H7 (cell line): ENCODE data around the gene NEURL2. TPM values are rescaled to one million over a fixed set of nuclear protein-coding genes. Genes with fewer than 3 reads are reported as not detected.

Experiments used
- DNase-seq: peaks from one replicate; pipeline ENCODE4 v3.0.0; 2012
- H3K27me3 ChIP-seq: 2 replicates; pipeline ENCODE4 v1.6.0; 2011; ENCODE audit warnings: mild to moderate bottlenecking, low read length; ENCODE audit not compliant: control insufficient read depth, insufficient read depth
- H3K36me3 ChIP-seq: replicated peaks from 2 replicates; pipeline ENCODE4 v1.5.1; 2011; ENCODE audit warnings: low read length; ENCODE audit not compliant: control insufficient read depth, insufficient read depth
- H3K4me3 ChIP-seq: 2 replicates; pipeline ENCODE4 v1.5.1; 2011; ENCODE audit warnings: low read depth, mild to moderate bottlenecking, control low read depth, low read length, moderate library complexity; ENCODE audit not compliant: insufficient read depth
- total RNA-seq: library from RNA; depleted of rRNA; stranded (reverse); fragments of >200 nt; shearing (Covaris generic); gene quantifications from 2 replicates; pipeline ENCODE4 v1.2.3, GENCODE V29; 2014

Gene NEURL2
- total RNA-seq, 1 experiment from 2014 or later = 10.2 TPM

DNA sequence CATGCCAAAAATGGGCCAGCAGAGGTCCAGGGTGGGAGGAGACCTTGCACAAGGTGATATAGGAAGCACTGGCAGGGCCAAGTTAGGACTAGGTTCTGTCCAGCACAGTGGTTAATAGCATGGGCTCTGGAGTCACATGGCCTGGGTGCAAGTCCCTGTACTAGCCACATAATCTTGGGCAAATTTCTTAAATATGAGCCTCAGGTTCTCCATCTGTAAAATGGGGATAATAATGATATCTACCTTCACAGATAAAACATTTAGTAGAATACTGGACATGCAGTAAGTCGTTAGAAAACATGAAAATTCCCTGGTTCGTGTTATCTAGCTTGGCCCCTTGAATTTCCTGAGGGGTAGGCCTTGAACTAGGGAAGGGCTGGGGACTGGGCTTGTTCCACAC, 6.3 kb upstream of the NEURL2 start:
- Histone ChIP-seq H3K36me3 (peaks cover 34% of the 10 kb centered on the region), H3K27me3 (no peaks in the 10 kb centered on the region), H3K4me3 (no peak overlapping the region)
- DNase-seq = no peak

DNA sequence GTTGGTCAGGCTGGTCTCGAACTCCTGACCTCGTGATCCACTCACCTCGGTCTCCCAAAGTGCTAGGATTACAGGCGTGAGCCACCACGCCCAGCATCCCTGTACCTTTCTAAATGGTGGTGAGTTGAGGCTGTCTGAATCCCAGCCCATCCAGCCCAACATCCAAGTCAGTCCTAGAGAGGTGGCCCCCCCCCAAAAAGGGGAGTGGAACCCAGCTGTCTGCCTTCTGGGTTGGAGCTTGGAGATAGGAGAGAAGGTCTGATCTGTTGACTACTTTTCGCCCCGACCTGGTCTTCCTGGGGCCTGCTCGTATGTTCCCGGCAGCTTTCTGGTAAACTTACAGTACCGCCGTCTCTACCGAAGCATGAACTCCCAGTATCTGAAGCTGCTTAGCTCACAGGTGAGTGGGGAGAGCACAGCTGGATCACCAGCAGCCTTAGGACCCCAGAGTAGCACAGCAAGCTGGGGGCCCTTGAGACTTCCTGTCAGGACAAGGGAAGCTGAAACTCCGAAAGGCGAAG, 5.7 kb upstream of the NEURL2 start:
- Histone ChIP-seq H3K4me3 (no peak overlapping the region), H3K27me3 (no peaks in the 10 kb centered on the region), H3K36me3 (peaks cover 30% of the 10 kb centered on the region)
- no peak for DNase-seq

DNA sequence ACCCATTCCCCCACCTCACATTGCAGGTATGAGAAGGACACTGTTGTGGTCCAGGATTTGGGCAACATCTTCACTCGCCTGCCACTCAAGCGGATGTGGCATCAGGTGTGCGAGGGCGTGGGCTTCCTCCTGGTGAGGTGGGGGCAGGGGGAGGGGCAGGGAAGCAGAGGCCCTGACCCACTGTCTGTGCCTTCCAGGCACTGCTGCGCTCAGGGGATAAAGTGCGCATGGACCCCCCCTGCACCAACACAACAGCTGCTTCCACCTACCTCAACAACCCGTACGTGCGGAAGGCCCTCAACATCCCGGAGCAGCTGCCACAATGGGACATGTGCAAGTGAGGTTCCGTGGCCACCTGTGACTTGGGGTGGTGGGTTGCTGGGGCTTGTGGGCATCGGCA, 3.8 kb upstream of the NEURL2 start:
- Histone ChIP-seq H3K36me3 (peaks cover 21% of the 10 kb centered on the region), H3K4me3 (no peak overlapping the region), H3K27me3 (no peaks in the 10 kb centered on the region; the same call in 1 of the 2 replicates)
- DNase-seq = no peak

DNA sequence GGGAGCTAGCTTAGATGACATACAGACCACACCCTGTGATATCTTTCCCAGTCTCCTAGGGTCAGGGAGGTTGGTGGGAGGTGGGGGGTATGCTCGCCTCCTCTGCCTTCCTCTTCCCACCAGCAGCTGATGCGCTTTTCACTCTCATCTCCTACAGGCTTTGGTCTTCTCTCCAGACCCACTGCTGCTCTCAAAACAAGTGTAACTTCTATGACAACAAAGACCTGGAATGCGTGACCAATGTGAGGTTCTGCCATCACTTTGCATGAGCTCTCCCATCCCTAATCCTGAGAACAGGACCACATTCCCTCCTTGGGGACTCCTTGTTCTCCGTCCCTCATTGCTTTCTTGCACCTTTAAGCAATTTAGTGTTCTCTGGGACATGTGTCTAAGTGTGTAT, 2.8 kb upstream of the NEURL2 start:
- H3K4me3 ChIP-seq = no peak overlapping the region
- no peaks in the 10 kb centered on the region; the same call in 1 of the 2 replicates for H3K27me3 ChIP-seq
- peaks cover 16% of the 10 kb centered on the region for H3K36me3 ChIP-seq
- no peak for DNase-seq

DNA sequence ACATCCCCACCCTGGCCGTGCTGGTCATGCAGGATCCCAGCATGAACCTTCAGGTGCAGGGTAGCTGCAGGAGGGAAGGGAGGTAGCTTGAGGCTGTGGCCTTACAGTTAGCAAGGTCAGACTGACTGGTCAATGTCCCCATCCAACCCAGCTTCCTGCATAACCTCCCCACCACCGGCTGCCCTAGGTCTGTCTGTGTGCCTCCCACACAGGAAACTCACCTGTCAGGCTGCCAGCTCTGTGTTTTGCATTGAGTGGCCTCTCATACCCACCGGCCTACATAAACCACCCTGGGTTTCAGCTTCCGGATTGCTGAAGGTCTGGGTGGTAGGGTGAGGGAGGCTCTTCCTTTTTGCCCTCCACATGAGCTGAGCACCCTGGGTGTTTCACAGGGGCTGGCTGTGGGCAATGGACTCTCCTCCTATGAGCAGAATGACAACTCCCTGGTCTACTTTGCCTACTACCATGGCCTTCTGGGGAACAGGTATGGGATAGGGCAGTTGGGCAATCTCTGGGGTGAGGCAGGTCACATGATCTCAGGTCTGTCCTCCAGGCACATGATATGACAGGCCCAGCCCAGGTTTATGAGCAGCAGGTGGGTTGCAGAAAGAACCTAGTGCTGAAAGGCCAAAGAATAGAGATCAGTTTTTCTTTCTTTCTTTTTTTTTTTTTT, 2.0 kb upstream of the NEURL2 start:
- DNase-seq = no peak
- Histone ChIP-seq H3K4me3 (no peak overlapping the region), H3K27me3 (no peaks in the 10 kb centered on the region; the same call in 1 of the 2 replicates), H3K36me3 (peaks cover 11% of the 10 kb centered on the region)

DNA sequence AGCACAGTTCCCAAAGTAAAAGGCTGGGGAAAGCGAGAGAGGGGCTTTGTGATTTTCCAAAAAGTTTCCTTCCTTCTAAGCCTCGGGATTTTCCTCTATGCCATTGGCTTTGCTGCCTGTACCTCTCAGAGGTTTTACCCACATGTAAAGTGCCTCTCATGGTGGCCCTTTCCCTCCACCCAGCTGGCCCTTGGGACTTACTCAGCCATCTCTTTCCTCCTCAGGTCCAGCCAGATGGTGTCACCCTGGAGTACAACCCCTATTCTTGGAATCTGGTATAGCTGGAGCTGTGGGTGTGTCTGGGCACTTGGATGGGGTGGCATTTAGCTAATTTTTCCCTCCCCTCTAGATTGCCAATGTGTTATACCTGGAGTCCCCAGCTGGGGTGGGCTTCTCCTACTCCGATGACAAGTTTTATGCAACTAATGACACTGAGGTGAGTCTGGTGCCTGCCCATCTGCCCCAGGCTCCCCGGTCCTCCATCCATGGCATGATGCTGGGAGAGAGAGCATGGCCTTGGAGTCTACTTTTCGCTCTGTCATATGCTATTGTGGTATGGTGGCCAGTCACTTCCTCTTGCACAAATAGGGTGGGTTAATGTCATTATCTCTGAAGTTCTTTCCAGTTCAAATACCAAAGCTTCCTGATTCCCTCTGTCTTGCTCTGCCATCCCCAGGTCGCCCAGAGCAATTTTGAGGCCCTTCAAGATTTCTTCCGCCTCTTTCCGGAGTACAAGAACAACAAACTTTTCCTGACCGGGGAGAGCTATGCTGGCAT, 1.2 kb upstream of the NEURL2 start:
- Histone ChIP-seq H3K27me3 (no peaks in the 10 kb centered on the region; the same call in 1 of the 2 replicates), H3K36me3 (peaks cover 9% of the 10 kb centered on the region), H3K4me3 (peak overlapping the region; percentile 85; the same call in 1 of the 2 replicates)
- DNase-seq = peak; percentile 70

DNA sequence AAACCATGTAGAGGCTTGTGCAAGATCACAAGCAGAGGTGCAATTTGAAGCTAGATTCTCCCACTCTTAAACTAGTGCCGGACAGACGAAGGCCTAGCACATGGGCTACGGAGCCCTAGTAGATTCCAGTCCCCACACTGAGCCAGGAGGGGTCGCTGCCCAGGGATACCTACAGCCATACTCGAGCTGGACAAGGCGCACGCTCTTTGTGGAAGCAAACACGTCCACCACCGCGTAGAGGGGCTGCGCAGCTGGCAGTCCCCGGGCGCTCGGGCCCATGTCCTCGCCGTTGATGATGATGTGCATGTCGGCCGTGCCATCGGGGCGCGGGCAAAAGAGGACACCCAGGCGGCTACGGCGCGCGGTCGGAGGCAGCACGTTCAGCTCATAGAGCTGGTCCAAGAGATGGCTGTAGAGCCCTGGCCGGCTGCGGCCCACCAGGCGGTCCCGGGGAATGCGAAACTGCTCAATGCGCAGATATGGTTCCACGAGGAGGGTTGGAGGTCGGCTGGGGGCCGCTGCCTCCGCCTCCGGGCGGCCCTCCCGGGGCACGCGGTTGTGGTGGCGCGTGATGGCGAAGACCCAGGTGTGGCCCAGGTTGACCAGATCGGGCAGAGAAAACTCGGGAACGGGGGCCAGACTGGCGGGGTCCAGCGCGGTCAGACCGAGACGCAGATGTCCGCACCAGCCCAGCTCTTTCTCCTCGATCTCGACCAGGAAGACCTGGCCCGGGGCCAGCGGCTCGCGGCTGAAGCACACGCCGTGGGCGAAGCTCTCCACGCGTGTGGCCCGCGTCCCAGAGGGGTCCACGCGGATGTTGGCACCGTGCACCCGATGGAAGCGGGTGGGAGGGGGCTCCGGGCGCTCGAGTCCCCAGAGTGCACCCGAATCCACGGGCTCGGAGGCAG, 677 bp downstream of the NEURL2 start:
- Histone ChIP-seq H3K27me3 (no peaks in the 10 kb centered on the region; the same call in 1 of the 2 replicates), H3K36me3 (peaks cover 5% of the 10 kb centered on the region), H3K4me3 (peak overlapping the region; percentile 85)
- DNase-seq = peak; percentile 93

DNA sequence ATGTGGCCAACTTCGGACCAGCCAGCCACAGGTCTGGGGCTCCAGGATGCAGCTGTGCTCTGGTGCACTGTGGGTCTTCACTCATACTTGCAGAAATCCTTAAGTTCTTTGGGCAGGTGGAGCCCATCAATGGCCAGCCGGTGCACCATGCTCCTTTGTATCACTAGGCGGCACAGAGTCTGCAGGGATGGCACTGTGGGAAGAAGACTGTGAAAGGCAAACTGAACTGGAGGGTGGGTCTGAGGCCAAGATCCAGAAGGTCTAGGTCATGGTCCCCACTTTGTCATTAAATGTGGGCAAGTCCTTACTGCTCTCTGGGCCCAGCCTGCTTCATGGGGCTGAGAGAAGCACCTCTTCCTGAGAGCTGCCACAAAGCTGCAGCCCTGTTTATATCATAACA, 2.3 kb downstream of the NEURL2 start:
- no peak for DNase-seq
- Histone ChIP-seq H3K4me3 (no peak overlapping the region), H3K36me3 (peaks cover 7% of the 10 kb centered on the region), H3K27me3 (no peaks in the 10 kb centered on the region; the same call in 1 of the 2 replicates)

DNA sequence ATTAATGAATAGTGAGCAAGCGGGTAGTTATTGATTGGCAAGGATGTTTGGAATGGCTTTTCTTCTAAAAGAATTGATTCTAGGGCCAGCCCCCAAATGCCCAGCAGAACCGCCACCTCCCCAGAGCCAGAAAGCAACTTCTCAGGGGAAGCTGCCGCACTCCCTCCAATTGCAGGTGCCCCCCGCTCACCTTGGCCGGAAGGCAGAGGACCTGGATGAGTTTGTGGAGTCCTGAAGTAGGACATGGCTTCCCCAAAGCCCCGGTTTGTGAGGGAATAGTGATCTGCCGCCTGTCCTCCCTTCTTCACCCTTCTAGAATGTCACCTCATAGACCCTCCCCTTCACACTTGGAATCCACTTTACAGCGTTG, 3.7 kb downstream of the NEURL2 start, which contains the start of gene SPATA25:
Gene SPATA25, minus strand, starts transcription at position 277 of the 370 bp plus-strand sequence. Its CDS starts 32 bp downstream, at position 245.
- H3K36me3 ChIP-seq = peaks cover 15% of the 10 kb centered on the region
- no peak for DNase-seq

DNA sequence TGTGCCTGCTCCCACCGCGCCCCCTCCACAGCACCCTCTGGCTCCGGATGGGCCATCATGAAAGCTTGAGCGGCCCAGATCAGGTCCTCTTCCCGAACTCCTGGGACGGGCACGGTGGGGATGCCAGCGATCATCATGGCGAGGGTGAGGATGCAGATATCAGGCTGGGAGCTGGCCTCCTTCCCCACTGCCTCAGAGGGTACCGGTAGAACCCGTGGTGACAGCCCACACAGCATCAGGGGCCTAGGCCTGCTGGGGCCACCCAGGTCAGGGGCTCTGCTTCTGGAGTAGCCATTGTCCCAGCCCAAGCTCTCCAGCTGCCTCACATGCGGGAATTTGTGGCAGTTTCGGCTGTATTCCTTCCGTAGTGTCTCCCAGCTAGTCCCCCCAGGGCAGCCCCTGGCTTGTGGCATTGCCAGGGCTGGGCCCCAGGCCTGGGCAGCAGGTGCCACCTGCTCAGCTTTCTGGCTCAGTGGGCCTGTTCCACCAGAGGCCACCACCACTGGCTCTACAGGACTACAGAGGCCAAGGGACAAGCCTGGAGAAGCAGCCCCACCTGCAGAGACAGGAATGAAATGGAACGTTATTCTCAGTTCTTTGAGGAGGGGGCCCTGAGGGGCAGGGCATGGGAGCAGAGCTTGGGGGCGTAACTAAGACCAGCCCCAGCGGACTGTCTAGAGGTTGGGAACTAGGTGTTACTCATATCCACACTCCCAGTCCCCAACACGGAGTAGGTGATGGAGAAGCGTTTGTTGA, 4.2 kb downstream of the NEURL2 start:
- no peak for DNase-seq
- H3K4me3 ChIP-seq = no peak overlapping the region
- peaks cover 16% of the 10 kb centered on the region for H3K36me3 ChIP-seq
- no peaks in the 10 kb centered on the region; the same call in 1 of the 2 replicates for H3K27me3 ChIP-seq

More for the DNA sequence above, 3.7 kb downstream of the NEURL2 start, which contains the start of gene SPATA25:
- Histone ChIP-seq H3K27me3 (no peaks in the 10 kb centered on the region; the same call in 1 of the 2 replicates), H3K4me3 (no peak within 1 kb of the TSS)

DNA sequence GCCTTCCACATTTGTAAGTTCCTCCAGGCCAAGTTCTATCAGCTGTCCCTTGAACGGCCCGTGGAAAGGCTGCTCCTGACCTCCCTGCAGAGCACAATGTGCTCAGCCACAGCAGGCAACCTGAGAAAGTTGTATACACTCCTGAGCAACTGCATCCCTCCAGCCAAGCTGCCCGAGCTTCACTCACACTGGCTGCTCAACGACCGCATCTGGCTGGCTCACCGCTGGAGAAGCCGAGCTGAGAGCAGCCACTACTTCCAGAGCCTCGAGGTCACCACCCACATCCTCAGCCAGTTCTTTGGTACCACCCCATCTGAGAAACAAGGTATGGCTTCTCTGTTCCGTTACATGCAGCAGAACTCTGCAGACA, 7.9 kb downstream of the NEURL2 start:
- H3K27me3 ChIP-seq = no peaks in the 10 kb centered on the region

DNA sequence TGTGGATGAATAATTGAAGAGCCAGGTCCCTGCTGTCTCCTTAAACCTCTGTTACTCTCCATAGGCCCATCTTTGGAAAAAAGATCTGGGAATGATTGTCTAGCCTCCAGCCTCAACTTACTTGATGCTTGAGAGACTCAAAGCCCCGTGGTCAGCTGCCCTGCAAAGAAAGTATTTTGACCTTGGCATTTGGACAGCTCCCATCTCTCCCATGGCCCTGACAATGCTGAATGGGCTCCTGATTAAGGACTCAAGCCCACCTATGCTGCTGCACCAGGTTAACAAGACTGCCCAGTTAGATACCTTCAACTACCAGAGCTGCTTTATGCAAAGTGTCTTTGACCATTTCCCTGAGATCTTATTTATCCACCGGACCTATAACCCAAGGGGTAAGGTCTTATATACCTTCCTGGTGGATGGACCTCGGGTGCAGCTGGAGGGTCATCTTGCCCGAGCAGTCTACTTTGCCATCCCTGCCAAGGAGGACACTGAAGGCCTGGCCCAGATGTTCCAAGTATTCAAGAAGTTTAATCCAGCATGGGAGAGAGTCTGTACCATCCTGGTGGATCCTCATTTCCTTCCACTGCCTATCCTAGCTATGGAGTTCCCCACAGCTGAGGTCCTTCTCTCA, 8.4 kb downstream of the NEURL2 start:
- H3K36me3 ChIP-seq = peaks cover 16% of the 10 kb centered on the region
- H3K27me3 ChIP-seq = no peaks in the 10 kb centered on the region
- DNase-seq = no peak
- no peak overlapping the region for H3K4me3 ChIP-seq

More for the DNA sequence above, 7.9 kb downstream of the NEURL2 start:
- no peak for DNase-seq
- Histone ChIP-seq H3K36me3 (peaks cover 15% of the 10 kb centered on the region), H3K4me3 (no peak overlapping the region)
